NCI-H460 (cell line): ENCODE data around the gene PLCL2. TPM values are rescaled to one million over a fixed set of nuclear protein-coding genes. Genes with fewer than 3 reads are reported as not detected.

Experiments
- DNase-seq: peaks from one replicate; pipeline ENCODE4 v3.0.0-alpha.2; 2016; ENCODE audit warnings: low read depth; ENCODE audit errors: extremely low read depth
- total RNA-seq: library from RNA; depleted of rRNA; stranded (reverse); fragments of >200 nt; shearing (Covaris generic); gene quantifications from 2 replicates; pipeline ENCODE4 v1.2.3, GENCODE V29; 2014

The PLCL2 gene
- total RNA-seq, 1 experiment from 2014 or later, result 3.8 TPM

DNA sequence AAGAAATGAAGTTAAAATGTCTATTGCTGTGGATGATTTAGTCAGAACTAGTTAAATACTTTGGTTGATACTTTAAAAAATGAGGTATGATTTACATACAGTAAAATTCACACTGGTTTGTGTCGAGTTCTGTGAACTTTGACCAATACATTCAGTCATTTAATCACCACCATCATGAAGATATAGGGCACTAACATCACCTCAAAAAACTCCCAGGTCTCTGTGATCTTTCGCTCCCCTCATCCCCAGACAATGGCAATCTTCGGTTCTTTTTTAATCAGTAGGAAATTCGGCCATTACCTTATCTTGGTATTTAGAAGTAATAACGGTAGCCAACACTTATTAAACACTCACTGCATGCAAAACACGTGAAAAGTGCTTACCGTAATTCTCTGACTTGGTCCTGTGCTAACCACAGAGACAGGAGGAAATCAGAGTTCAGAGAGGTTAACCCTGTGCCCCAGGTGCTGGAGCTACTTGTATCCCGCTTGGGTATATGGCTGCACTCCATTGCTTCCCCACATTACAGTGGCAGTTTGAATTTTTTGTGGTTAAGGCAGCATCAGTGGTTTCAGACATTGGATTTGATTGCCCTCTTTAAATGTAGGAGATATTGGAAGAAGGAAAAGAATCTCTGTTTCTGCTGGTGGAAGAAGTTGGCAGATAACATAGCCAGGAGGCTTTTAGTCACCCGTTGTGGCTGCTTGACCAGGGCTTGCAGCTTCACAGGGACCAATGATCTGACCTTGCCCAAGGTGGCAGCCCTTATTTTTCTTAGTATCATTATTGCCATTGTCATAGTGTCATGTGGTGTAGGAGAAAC lies 4.2 kb downstream of the PLCL2 start:
- DNase-seq, result no peak

DNA sequence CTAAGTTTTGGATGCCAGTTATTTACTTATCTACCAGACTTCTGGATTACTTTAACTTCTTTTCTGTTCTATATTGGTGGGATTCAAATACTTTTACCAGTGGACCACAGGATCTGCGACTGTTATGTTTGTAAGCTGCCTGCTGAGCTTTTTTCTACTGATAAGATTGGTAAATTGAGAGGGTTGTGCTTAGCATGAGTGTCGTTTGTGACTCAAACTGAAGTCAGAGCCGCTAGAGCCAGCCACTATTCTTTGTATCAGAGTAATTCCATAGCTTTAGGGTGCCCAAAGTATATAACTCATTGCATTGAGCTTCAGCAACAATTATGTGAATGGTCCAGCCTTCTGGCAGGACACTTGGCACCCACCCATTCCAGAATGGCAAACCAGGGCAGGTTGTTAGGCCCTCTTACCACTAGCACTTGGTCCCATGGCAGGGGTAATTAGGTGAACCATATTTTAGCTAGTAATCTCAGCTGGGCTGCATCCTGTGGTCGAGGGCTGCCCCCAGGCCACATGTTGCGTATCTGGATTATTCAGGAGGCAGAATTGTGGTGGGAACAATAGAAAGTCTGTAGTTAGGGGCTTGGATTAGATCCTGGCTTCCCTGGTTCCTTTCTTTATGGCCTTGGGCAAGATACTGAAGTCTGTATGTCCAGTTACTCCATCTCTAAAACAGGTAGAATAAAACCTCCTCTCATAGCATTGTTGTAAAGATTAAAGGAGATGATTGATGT lies 6.0 kb downstream of the PLCL2 start:
- DNase-seq, result no peak

DNA sequence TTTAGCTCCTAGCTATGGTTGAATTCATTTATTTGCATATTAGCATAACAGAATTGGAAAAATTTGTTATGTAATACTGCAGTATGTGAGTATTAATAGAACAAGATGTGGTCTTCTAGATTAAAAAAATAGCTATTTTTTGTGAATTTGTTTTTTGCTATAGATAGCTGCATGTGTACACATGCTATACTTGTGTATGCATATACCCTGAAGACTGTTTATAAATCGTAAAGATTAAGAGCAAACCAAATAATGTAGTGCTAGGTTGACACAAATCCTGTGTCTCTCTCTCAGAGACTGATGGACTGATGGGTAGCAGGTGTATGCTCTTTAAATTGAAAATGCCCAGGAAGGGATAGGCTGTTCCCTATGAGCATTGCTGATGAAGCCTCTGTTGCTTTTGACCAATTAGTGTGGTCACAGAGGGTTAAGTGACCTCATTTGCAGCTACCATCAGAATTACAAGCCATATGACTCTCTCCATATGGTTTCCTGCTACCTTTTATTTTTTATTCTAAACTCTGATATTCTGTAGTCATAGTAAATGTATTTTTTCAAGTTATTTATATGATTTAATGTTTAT lies 9.0 kb downstream of the PLCL2 start:
- no peak for DNase-seq

DNA sequence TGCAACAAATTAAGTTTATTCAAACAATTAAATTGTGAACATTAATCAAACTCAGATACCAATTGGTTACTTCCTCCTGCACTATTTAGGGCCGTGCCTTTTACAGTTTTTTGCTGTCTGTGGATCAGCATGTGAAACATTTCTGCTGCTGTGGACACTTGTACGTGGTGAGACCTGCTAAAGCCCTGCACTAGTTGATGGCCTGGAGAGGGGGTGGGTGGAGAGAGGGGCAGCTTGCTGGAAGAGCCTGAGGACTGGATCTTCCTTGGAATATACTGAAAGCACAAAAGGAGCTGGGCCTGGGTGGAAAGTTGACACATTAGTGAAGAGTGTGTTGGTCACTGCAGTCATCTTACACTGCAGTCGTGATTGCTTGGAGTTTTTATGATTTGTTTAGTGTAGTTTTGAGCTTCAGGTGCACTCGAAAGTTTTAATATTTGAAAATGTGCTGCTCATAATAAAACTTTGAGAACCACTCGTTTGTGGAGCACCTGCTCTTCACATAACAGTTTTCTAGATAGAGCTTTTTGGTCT lies 11.4 kb downstream of the PLCL2 start:
- DNase-seq, result no peak

DNA sequence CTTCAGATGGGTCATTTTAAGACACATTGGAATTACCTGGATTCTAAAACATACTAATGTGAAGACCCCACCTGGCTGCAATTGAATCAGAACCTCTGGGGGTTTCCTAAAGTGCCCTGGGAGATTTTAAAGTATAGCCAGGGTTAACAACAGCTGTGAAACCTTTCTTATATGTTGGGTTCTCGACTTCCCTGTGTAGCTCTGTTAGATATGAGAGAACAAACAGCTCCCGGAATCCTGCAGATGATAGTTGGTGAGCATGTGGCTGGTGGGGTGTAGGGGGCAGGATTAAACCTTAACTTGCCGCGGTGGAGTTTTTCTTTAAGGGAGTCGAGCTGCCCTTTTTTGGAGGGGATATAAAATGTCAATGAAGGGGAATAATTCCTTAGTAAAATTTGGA lies 12.1 kb downstream of the PLCL2 start:
- no peak for DNase-seq

DNA sequence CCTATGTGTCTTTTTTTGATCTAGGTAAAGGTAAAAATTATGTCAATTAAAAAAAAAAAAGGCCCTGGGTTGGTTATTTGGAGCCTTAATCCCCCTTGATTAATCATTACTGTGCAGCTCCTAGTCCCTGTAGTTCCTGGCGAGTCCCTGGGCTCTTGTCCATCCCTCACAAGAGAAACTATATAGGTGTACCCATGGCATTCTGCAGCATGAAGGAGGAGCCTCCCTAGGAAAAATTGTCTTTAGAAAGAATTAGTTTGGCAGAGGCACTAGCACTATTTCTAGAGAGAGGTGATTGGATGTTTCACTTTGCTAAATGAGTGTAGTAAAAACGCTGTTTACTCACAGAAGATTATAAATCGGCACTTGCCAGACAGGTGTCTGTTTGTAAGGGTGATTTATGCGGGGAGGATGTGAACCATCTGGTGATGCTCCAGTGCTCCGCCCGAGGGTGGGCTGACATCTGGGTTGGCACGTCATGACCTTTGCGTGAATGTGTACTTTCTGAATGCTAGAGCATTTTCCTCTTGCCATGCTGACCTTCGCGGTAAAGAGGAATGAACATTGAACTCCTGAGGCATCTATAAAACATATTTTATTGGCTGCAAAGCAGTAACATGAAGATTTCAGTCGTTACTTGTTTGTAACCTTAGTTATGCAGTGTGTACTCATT lies 12.6 kb downstream of the PLCL2 start:
- no peak for DNase-seq

DNA sequence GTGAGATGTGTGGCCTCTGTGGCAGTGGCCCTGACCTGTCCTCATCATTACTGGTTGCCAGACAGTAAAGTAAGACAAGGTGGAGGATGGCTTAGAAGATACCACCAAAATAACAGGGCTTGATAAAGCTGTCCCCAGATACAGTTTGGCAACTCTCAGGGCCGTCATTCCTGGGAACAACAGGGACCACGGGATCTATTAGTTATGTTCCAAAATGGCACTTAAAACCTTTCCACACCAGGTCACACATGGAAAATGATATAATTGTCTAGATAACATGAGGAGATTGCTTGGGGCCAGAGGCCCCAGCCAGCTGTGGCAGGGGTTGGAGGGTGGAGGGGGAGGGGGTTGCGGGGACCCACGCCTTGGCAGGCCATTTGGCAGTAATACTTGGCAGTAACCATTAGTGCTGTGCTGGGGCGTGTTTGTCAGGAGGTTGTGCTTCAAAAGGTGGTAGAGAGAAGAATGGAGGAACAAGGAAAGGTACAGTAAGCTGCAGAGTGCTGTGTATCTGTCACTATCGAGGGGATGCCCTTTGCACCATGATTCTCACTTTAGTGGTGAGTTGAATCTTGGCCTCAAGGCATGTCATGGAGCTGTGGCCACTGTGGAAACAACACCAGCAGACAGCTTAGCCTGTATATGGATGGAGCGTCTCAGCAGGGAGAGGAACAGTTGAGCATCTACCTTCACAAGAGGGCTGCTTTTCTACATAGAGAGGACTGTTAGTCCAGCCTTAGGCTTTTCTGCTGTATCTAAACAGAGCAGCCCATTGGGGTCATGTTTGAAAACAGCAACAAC lies 14.0 kb downstream of the PLCL2 start:
- no peak for DNase-seq

DNA sequence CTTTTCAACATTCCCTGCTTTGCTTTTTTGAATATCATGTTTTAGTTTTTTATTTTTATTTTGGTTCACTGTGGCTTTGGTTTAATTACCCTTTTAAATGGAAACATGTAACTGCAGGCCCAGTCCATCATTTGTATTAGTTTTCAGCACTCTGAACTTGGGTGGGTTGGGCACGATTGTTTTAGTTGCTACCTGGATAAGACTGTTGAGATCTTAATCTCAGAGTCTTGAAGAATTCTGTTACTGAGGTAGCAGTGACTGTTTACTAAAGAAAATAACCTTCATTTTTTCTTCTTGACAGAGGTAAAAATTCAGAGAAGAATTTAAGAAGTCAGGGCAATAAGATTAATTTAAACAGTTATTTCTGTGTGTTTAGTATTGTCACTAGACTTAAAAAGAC lies 15.2 kb downstream of the PLCL2 start:
- no peak for DNase-seq

DNA sequence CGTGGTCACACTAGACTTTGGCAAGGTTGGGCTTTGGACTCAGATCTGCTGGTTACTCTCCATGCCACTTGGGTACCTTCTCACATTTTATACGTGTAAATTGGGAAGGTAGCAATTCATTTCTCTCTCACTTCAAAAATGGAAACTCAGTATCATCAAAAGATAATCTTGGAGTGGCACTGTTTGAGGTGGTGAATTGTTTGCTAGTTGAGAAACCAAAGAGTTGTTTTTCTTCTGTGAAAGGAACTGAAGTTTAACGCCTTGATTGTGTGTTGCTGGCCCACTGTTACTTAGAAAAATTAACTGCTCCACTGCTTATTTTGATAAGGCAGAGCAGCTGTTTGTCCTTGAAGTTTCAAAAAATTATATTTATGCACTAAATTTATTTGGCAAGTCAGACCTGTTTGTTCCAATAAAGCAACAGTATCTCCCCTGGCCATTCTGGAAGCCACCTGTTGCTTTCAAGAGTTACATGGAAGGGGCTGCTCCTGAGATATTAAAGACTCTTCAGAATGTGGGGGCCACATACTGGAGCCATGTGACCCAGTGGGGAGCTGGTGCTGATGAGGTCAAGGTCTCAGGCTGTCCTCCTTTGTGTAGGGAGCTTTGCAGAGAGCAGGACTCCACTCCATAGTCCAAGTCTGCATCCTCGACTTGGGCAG lies 16.2 kb downstream of the PLCL2 start:
- no peak for DNase-seq

DNA sequence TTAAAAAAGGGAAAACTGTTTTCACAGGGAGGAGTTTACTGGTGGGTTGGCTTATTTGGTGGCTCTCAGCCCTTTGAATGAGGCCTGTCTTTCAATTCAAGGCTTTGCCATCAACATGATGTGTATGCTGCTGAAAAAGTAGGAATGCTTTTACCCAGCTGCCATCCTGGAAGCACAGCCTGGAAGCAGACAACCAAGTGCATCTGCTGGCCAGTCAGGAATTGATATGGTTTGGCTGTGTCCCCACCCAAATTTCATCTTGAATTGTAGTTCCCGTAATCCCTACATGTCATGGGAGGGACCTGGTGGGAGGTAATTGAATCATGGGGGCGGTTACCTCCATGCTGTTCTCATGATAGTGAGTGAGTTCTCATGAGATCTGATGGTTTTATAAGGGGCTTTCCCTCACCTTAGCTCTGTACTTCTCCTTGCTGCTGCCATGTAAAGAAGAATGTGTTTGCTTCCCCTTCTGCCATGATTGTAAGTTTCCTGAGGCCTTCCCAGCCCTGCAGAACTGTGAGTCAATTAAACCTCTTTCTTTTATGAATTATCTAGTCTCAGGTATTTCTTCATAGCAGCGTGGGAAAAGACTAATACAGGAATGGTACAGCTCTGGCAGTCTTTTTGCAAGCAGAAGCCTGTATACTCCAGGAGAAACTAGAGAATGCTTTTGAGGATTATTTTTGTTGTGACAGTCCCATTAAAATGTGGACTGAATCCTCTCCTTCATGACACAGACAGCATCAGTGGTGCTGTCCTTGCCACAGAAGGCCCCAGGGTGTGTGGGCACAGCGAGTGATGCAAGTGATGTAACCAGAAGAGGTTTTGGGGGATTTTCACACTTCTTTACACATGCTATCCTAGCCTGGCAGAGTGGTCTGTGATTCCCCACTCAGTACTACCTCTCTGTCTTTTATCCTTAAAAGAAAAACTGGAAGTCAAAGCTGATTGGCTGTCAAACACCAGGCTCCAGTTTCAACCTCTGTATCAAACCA lies 20.0 kb downstream of the PLCL2 start:
- DNase-seq, result no peak

DNA sequence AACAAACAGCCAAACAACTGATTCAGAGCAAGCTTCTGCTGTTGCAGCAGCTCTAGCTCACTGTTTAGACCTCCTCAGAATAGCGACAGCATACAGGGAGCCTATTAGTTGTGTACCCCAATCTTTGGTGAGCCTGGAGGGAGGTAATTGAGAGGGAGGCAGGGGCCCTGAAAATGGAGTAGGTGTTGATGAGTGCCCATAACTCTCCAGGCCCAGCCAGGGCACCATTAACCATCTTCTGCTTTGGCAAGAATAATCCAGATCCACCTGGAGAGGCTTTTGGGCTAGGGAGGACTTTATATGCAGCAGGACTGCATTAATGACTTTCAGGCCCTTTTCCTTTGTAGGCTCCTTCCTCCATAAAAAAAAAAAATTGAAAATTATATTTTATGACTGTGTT lies 20.9 kb downstream of the PLCL2 start:
- no peak for DNase-seq

DNA sequence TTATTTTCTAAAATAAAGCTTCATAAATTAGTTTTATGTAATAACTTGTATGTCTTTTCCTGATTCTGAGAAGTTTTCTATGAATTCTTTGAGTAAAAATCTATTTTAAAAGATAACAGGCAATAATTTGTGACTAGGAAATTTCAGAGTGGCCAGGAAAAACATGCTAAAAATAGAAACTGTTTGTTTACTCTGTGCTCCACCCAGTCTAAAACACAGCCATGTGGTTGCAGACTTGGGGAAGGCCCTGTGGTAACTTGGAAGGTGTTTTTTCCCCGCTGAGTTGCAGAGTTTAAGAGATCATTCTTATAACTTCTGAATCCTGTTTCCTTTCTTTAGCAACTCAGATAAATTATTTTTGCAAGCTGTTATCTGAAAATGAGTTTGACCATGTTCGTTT lies 21.9 kb downstream of the PLCL2 start:
- DNase-seq, result no peak

DNA sequence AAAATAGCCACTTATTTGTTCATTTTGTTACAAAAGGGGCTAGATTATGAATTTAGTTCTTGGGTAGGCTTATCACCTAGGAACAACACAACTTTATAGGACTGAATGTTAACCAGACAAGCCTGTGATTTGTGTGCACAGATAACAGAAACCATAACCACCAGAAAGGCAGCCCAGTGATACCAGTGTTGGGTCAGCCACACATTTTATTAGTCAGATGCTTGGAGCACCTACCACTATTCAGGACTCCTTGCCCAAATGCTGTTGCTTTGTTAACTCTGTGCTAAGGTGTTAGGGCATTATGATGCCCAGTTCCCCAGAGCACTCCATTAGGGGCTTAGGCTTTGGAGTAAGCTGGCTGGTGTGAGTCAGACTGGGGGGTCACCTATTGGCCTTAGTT lies 22.5 kb downstream of the PLCL2 start:
- no peak for DNase-seq

DNA sequence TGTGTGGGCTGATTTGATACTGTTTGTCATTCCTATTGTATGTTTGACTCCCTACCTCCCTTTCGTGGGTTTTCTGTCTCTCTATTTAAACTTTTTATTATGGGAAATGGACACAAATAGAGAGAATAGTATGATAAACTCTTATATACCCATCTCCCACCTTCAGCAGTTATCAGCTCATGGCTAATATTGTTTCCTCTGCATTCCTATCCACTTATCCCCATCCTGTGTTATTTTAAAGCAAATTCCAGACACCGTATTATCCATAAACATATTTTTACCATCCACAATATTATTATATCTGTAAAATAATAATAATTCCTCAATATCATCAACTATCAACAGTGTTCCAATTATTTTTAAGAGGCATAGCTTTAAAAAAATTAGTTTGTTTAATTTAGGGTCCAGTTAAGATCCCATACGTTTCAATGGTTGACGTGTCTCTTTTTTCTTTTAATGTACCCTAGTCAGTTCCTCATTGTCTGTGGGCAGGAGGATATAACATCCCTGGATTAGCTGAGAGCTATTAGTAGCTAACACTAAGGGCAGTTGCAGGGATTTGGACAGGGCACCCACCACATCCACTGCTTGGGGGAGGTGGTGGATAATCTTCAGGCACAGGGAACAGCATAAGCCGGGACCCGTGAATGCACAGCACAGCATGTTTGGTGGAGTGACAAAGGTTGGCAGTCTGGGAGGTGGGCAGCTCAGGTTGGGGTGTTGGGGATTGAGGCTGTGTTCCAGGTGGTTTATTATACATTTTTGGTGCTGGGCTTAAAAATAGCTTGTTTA lies 23.5 kb downstream of the PLCL2 start:
- DNase-seq, result no peak

DNA sequence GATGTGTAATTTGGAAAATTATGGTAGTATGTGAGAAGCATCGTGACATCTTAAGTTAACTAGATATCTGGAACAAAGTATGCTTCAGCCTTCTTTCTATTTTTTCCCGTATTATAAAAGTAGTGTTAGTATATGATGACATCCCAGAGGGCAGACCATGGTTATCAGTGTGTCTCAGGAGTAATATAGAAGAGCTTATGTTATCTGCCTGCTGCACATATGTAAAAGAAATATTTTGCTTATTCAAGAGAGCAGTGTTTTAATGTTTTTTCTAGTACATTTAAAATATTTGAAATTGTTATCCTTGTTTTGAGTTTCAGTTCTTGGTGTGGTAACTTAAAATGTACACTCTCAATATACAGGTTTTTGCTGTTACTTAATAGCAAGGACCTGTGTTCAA lies 24.1 kb downstream of the PLCL2 start:
- no peak for DNase-seq

DNA sequence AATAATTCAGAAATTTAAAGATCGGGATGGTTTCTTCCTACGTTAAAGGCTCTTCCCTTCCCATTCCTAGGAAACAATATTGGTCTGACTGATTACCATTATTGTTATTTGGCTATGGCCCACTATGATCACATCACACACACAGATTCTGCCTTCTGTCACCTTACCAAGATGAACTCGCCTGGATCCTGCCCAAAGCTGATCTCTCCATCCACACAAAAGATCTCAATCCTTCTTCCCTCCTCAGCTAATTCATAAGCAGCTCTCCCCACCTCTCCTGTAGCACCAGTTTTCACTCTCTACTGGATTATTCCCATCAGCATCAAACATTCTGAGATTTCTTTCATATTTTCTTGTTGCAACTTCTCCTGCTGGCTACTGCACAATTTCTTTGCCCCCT lies 25.0 kb downstream of the PLCL2 start:
- no peak for DNase-seq

DNA sequence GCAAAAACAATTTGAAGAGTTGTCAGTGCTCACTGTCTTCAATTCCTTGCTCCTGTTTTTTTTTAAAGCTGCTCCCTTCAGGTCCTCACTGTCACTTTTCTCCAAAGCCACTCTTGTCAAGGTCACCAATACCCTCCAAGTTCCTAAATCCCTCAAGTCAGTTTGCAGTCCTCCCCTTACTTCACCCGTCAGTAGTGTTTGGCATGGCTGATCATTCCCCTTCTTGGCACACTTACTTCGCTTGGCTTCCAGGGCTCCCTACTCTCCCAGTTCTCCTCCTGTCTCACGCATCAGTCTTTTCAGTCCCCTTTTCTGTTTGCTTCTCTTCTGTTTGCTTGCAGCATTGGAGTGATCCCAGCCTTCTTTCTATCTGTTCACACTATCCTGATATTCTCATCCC lies 25.5 kb downstream of the PLCL2 start:
- DNase-seq, result no peak

DNA sequence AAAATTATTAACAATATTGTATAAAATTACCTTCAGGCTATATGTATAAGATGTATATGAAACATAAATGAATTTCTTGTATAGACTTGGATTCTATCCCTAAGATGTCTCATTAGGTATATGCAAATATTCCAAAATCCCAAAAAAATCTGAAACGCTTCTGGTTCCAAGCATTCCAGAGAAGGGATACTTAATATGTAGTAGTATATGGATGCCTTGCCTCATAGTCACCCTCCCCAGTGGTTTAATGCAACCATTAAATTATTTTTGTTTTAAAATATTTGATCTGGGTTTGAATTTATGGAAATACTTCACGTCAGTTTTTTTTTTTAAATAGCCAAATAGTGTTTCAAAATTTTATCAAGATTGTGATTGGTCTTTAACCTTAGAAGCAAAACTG lies 27.2 kb downstream of the PLCL2 start:
- no peak for DNase-seq
